GM10266 (cell line): ENCODE results near the gene ADAMTSL5.
"Not testable (repeated sequence)": the region's sequence is repeated elsewhere in the genome, so short reads cannot be mapped to it uniquely, and the experiment has no call there.

Experiments used
- DNase-seq: peaks from one replicate; pipeline ENCODE4 v3.0.0; 2012; ENCODE audit errors: extremely low spot score
- TF ChIP-seq, protein P1 (sequence below): IDR thresholded peaks from 2 replicates; pipeline ENCODE4 v1.5.1; 2012; ENCODE audit warnings: mild to moderate bottlenecking, low read depth; ENCODE audit not compliant: control insufficient read depth, insufficient read depth; ENCODE audit errors: missing control alignments

ADAMTSL5 gene

DNA sequence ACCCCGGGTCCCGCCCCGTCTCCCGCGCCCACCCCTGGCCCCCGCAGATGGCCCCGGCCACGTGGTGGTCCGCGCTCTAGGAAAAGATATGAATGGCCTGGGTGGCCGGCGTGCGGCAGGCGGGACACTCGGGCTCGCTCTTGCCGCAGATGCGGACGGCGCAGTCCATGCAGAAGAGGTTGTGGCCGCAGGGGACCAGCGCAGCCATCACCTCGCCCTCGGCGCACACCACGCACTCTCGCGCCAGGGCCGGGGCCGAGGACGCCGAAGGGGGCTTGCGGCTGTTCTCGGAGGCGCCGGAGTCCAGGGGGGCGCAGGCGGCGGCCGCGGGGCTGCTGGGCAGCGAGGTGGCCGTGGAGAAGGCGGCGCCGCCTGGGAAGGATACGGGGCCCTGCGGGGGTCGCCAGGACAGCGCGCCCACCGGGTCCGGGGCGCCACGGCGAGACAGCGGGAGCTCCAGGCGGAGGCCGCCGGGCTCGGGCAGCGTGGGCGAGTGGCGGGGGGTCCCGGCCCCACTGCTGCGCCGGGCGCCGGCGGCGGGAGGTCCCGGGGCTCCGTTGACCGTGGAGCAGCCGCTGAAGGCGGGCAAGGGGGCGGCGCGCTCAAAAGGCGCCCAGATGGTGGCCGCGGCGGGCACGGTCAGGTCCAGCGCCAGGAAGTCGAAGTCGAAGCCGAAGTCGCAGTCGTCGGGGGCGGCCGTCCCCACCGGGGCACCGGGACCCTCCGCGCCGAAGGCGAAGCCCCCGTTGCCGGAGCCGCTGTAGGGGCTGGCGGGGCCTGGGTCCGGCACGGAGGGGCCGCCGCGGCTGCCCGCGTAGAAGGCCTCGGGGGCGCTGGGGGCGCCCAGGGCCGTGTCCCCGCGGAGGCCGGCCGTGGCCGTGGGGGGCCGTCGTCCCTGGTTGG lies 42.9 kb upstream of the ADAMTSL5 start:
- no peak for DNase-seq
- TF ChIP-seq, protein P1, sequence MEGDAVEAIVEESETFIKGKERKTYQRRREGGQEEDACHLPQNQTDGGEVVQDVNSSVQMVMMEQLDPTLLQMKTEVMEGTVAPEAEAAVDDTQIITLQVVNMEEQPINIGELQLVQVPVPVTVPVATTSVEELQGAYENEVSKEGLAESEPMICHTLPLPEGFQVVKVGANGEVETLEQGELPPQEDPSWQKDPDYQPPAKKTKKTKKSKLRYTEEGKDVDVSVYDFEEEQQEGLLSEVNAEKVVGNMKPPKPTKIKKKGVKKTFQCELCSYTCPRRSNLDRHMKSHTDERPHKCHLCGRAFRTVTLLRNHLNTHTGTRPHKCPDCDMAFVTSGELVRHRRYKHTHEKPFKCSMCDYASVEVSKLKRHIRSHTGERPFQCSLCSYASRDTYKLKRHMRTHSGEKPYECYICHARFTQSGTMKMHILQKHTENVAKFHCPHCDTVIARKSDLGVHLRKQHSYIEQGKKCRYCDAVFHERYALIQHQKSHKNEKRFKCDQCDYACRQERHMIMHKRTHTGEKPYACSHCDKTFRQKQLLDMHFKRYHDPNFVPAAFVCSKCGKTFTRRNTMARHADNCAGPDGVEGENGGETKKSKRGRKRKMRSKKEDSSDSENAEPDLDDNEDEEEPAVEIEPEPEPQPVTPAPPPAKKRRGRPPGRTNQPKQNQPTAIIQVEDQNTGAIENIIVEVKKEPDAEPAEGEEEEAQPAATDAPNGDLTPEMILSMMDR, result no peak

DNA sequence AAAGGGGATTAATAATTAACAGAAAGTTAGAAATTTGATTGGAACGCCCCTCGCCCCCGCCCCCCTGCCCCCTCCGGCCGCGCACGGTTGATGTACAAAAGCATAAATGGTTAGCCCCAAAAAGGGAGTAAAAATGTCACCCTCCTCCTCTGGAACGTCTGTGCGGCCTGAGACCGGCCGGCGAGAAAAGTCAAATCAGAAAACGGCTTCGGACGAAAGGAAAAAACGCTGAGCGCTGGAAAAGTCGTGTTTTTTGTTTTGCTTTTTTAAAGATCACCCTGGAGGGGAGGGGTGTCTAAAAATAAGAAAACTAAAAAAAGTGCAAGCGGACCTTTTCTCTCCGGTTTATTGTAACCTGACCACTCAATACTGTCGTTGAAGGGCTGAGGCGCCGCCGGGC lies 42.1 kb upstream of the ADAMTSL5 start:
- TF ChIP-seq, protein P1, result no peak
- no peak for DNase-seq

DNA sequence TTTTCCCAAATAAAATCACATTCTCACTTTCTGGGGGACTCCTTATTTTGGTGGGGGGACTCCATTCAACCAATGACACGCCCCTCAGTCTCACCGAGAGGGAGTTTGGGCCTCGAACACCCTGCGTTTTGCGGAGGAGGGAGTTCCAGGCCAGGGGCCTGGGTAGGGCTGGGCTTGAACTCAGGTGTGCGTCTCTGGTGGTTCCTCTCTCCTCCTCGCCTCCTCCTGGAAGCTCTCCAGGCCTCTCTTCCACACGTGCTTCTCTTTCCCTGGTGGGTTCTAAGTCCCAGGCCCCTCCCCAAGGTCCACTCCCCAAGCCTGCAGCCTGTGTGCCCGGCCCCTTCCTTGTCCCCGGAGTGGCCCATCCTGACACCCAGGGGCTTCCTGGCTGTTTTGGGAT lies 40.6 kb upstream of the ADAMTSL5 start:
- no peak for DNase-seq
- TF ChIP-seq, protein P1, result no peak

DNA sequence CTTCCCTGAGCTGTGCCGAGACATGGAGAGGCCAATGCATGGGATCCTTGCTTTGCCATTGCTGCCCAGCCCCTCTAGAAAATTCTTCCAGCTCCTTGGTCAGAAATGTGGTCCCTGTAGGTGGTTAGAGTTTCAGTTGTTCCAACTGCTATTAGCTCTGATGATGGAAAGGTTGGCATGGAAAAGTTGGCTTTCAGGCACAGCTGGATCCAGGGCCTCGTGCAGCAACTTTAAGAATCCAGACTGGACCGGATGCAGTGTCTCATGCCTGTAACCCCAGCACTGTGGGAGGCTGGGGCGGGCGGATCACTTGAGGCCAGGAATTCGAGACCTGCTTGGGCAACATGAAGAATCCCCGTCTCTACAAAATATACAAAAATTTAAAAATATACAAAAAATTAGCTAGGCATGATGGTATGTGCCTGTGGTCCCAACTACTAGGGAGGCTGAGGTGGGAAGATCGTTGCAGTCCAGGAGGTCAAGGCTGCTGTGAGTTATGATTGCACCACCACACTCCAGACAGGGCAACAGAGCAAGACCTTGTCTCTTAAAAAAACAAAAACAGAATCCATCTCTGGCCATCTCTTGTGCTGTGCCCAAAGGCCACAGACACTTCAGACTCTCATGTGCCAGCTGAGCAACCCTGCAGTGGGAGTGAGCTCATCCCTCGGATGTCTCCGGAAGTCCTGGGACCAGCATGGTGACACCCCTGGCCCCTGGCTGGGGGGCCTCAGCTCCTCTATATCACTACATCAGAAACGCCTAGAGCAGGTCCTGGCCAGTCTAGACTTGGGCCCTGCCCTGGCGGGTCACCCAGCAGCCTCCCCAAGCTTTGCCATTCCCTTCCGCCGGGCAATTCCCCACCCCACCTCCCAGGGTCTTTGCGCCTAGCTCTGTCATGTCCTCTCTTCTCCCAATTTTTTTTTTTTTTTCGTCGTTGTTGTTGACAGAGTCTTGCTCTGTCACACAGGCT lies 38.5 kb upstream of the ADAMTSL5 start:
- TF ChIP-seq, protein P1, result no peak
- DNase-seq, result no peak

DNA sequence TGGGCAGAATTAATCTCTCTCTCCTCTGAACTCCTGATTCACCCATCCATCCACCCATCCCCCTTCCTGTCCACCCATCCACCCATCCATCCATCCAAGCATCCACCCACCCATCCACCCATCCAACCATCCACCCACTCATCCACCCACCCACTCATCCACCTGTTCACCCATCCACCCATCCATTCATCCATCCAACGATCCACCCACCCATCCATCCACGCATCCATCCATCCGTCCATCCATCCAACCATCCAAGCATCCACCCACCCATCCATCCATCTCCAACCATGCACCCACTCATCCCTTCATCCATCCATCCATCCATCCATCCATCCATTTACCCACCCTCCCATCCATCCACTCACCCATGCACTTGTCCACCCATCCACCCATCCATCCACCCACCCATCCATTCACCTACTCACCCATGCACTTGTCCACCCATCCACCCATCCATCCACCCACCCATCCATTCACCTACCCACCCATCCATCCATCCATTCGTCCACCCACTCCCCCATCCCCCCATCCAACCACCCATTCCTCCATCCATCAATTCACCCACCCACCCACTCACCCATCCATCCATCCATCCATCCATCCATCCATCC lies 36.6 kb upstream of the ADAMTSL5 start:
- TF ChIP-seq, protein P1, result no peak
- no peak for DNase-seq

DNA sequence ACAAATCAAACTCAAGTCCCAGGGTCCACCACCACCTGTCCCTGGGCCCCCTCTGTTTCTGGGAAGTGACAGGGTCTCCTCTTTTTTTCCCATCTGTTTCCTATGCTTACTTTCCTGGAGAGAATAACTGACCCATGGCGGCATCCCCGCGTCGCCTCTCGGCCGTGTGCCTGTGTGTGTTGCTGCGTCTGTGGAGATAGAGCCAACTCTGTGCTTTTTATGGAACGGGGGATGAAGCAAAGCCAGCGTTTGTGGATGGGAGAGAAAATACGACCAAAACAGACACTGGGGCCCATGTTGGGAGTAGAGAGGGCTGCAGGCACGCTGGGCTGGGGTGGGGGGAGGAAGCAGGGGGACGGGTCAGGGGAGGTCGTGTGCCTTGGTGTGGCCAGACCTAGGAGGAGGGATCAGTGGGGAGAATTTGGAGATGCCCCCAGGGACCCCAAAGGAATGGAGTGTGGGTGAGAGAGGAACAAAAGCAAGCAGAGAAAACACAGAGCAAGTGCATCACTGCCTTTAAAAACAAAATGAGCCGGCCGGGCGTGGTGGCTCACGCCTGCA lies 27.6 kb upstream of the ADAMTSL5 start:
- no peak for DNase-seq
- TF ChIP-seq, protein P1, result no peak

DNA sequence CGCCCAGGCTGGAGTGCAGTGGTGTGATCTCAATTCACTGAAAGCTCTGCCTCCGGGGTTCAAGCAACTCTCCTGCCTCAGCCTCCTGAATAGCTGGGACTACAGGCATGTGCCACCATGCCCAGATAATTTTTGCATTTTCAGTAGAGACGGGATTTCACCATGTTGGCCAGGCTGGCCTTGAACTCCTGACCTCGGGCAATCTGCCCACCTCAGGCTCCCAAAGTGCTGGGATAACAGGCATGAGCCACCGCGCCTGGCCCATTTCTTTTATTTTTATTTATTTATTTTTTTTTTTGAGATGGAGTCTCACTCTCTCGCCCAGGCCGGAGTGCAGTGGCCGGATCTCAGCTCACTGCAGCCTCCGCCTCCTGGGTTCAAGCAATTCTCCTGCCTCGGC lies 26.9 kb upstream of the ADAMTSL5 start:
- DNase-seq, result not testable (repeated sequence)
